GM23248 (cell line): ENCODE results near the gene WNT9A.

Experiments used
- EZH2 ChIP-seq: fragments of 200-600 bp; sonication (generic); IDR thresholded peaks from 2 replicates; pipeline ENCODE4 v1.6.1; 2018; ENCODE audit warnings: antibody characterized with exemption, mild to moderate bottlenecking; ENCODE audit not compliant: insufficient read depth, poor library complexity, severe bottlenecking
- EZH2phosphoT487 ChIP-seq: fragments of 200-600 bp; sonication (generic); IDR thresholded peaks from 2 replicates; pipeline ENCODE4 v1.6.1; 2018; ENCODE audit warnings: antibody characterized with exemption, moderate library complexity, mild to moderate bottlenecking, low read depth; ENCODE audit not compliant: insufficient read depth

GRCh38 chr1:227913764-227914721 lies 33.7 kb downstream of the WNT9A start:
- no peak for TF ChIP-seq EZH2
- no peak for TF ChIP-seq EZH2phosphoT487
